HepG2 (cell line): ENCODE results near the gene MYL9. TPM values are rescaled to one million over a fixed set of nuclear protein-coding genes. Genes with fewer than 3 reads are reported as not detected.

ENCODE experiments used
- ATRX ChIP-seq: sonication (generic); formaldehyde crosslinking; IDR thresholded peaks from 2 replicates; pipeline ENCODE4 v1.4.0; 2020; ENCODE audit warnings: missing genetic modification reagents, borderline replicate concordance
- CHD4 ChIP-seq: fragments of 200-600 bp; sonication (generic); IDR thresholded peaks from 2 replicates; pipeline ENCODE4 v1.7.0; 2017; ENCODE audit warnings: mild to moderate bottlenecking, low read length, borderline replicate concordance
- KDM1A ChIP-seq: IDR thresholded peaks from 2 replicates; pipeline ENCODE4 v1.6.1; 2016; ENCODE audit warnings: missing compliant biosample characterization
- KDM5B ChIP-seq: sonication (generic); formaldehyde crosslinking; IDR thresholded peaks from 2 replicates; pipeline ENCODE4 v1.4.0; 2020; ENCODE audit warnings: missing genetic modification reagents, mild to moderate bottlenecking, borderline replicate concordance
- MLXIP ChIP-seq: sonication (generic); formaldehyde crosslinking; IDR thresholded peaks from 2 replicates; pipeline ENCODE4 v1.9.0; 2021; ENCODE audit warnings: missing genetic modification reagents, borderline replicate concordance
- MXI1 ChIP-seq: IDR thresholded peaks from 3 replicates; pipeline ENCODE4 v1.6.1; 2012; ENCODE audit warnings: low read depth, low read length, inconsistent platforms, borderline replicate concordance
- RCOR2 ChIP-seq: IDR thresholded peaks from 2 replicates; pipeline ENCODE4 v1.6.1; 2016; ENCODE audit warnings: missing biosample characterization, missing genetic modification reagents
- RFXAP ChIP-seq: sonication (generic); formaldehyde crosslinking; IDR thresholded peaks from 2 replicates; pipeline ENCODE4 v1.4.0; 2020; ENCODE audit warnings: missing genetic modification reagents, borderline replicate concordance
- SALL2 ChIP-seq: sonication (generic); formaldehyde crosslinking; IDR thresholded peaks from 2 replicates; pipeline ENCODE4 v1.8.1; 2023; ENCODE audit warnings: mild to moderate bottlenecking, missing genetic modification reagents, inconsistent platforms
- TEF ChIP-seq: sonication (generic); formaldehyde crosslinking; IDR thresholded peaks from 2 replicates; pipeline ENCODE4 v1.5.0; 2020; ENCODE audit warnings: missing genetic modification reagents
- TOE1 ChIP-seq: sonication (generic); formaldehyde crosslinking; IDR thresholded peaks from 2 replicates; pipeline ENCODE4 v1.4.0; 2020; ENCODE audit warnings: mild to moderate bottlenecking, missing genetic modification reagents
- ZFP41 ChIP-seq: sonication (generic); formaldehyde crosslinking; IDR thresholded peaks from 2 replicates; pipeline ENCODE4 v1.4.0; 2020; ENCODE audit warnings: mild to moderate bottlenecking, missing genetic modification reagents, borderline replicate concordance
- ZMYM3 ChIP-seq: sonication (generic); formaldehyde crosslinking; IDR thresholded peaks from 2 replicates; pipeline ENCODE4 v1.5.1; 2020; ENCODE audit warnings: mild to moderate bottlenecking, missing genetic modification reagents
- ZNF10 ChIP-seq: sonication (generic); formaldehyde crosslinking; IDR thresholded peaks from 2 replicates; pipeline ENCODE4 v1.4.0; 2020; ENCODE audit warnings: mild to moderate bottlenecking, low read depth, missing genetic modification reagents, borderline replicate concordance
- ZNF235 ChIP-seq: sonication (generic); formaldehyde crosslinking; IDR thresholded peaks from 2 replicates; pipeline ENCODE4 v1.8.1; 2023; ENCODE audit warnings: mild to moderate bottlenecking, missing genetic modification reagents, borderline replicate concordance
- ZNF275 ChIP-seq: sonication (generic); formaldehyde crosslinking; IDR thresholded peaks from 2 replicates; pipeline ENCODE4 v1.8.0; 2022; ENCODE audit warnings: missing genetic modification reagents, mild to moderate bottlenecking, inconsistent platforms, borderline replicate concordance
- ZNF280B ChIP-seq: sonication (generic); formaldehyde crosslinking; IDR thresholded peaks from 2 replicates; pipeline ENCODE4 v1.5.0; 2020; ENCODE audit warnings: missing genetic modification reagents, mild to moderate bottlenecking, borderline replicate concordance
- ZNF629 ChIP-seq: sonication (generic); formaldehyde crosslinking; conservative IDR thresholded peaks from 2 replicates; pipeline ENCODE4 v1.5.0; 2020; ENCODE audit warnings: missing genetic modification reagents
- ZNF740 ChIP-seq: sonication (generic); formaldehyde crosslinking; IDR thresholded peaks from 2 replicates; pipeline ENCODE4 v1.4.0; 2020; ENCODE audit warnings: missing genetic modification reagents
- ZNF768 ChIP-seq: sonication (generic); formaldehyde crosslinking; IDR thresholded peaks from 2 replicates; pipeline ENCODE4 v1.4.0; 2020; ENCODE audit warnings: missing genetic modification reagents
- polyA plus RNA-seq, 8 experiments: library from polyadenylated mRNA; depleted of rRNA in 3 of 8; stranded (reverse) in 7 of 8; unstranded in 1 of 8; fragments of >200 nt; fragmentation: Illumina TruSeq in 4 of 8; extraction: Trizol in 4 of 8; gene quantifications; 2 replicates each; pipeline versions ENCODE4 v1.2.1 to v1.2.3, GENCODE V29; 2011 to 2016; ENCODE audit warnings: low read depth in 4 of 8, missing spikeins in 1 of 8, mixed read lengths in 1 of 8; ENCODE audit not compliant: insufficient read depth in 1 of 8
- total RNA-seq, 5 experiments: library from RNA; depleted of rRNA; stranded (reverse); fragments of >200 nt; fragmentation: Illumina TruSeq; extraction: Trizol; gene quantifications; 2 replicates each; pipeline ENCODE4 v1.2.3, GENCODE V29; 2016; ENCODE audit warnings: low read depth in 1 of 5

MYL9 gene
- total and polyA plus RNA-seq, 2 of the 13 experiments (the other 11 are each of a cell fraction or from before 2014, with no cell fraction given), result 0.87 to 2.2 TPM

- TF ChIP-seq ZNF280B (0 out of 2 replicates have a peak, but pooled peaks have one; percentile 23), KDM5B (CRISPR knock-in tag) (0 out of 2 replicates have a peak, but pooled peaks have one; percentile 7), MLXIP (CRISPR knock-in tag) (no peak), ATRX (CRISPR knock-in tag) (no peak), KDM1A (CRISPR knock-in tag) (0 out of 2 replicates have a peak, but pooled peaks have one; percentile 26), RFXAP (CRISPR knock-in tag) (no peak), ZNF768 (CRISPR knock-in tag) (peak; percentile 86), ZNF275 (CRISPR knock-in tag) (no peak), ZNF10 (no peak), ZNF235 (CRISPR knock-in tag) (no peak), RCOR2 (CRISPR knock-in tag) (0 out of 2 replicates have a peak, but pooled peaks have one; percentile 29), ZMYM3 (CRISPR knock-in tag) (peak; percentile 78), TOE1 (CRISPR knock-in tag) (no peak), ZNF740 (no peak), ZNF629 (CRISPR knock-in tag) (peak; percentile 90), SALL2 (no peak), ZFP41 (no peak), MXI1 (no peak), CHD4 (peak; percentile 90), TEF (CRISPR knock-in tag) (no peak)
Observed at GRCh38 chr20:36547186-36548005, 6.1 kb downstream of the MYL9 start (continued).
